SHP77 (cell line): ENCODE results near the gene PLEK.
"Not testable (repeated sequence)": the region's sequence is repeated elsewhere in the genome, so short reads cannot be mapped to it uniquely, and the experiment has no call there.

Source experiments
- DNase-seq, 2 experiments: peaks; one replicate each; lab custom pipeline; 2025; lab: John Stamatoyannopoulos, UW

Gene PLEK

DNA sequence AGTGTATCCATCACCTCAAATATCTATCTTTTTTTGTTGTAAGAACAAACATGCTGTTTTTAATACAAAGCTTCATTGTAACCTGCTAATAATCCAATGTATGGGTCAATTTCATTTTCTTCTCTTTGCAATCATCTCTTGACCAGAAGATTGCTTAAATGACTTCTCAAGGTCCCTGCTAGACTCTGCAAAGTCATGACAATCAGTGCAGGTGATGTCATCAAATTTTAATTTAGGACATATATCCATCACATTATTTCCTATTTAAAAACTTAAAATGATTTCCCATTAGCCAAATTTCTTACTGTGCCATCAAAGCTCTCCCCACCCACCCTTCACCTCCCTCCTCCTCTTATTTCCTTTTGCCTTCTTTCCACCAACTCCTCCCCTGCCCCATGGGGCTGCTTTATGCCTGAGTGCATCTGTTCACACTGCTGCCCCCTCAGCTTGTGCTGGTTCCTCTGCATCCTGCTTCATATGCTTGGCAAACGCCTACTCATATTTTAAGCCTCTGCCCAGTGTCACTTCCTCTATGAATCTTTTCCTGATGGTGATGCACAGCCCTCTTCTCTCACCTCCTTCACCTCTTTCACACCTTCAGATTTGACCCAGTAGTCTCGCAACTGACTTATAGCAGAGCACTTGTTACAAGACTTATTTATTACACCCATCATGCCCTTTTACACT is 20.3 kb downstream of the PLEK start:
- no peak for DNase-seq

DNA sequence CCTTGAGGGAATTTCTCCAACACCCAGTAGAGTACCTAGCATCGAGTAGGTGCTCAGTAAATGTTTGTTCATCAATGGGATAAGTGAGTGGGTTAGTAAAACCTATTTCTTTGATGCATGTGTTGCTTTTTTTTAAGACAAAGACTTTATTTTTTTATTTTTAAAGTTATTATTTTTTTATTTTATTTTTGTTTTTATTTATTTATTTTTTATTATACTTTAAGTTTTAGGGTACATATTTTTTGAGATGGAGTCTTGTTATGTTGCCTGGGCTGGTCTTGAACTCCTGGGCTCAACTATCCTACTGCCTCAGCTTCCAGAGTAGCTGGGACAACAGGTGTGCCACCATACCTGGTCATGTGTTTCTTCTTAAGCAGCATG is 20.8 kb downstream of the PLEK start:
- no peak for DNase-seq

DNA sequence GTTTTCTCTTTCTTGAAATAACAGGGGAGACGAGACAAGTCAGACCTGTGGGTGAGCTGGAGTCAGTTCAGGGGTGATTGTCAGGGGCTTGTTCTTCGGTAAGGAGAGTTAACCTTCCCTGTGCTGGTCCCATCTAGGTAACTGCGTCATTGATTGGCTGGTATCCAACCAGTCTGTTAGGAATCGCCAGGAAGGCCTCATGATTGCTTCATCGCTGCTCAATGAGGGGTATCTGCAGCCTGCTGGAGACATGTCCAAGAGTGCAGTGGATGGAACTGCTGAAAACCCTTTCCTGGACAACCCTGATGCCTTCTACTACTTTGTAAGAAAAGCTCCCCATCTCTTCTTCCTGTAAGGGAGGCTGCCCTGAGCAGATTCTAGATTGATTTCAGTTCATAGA is 21.3 kb downstream of the PLEK start:
- DNase-seq: peak; percentile 20 to 45

DNA sequence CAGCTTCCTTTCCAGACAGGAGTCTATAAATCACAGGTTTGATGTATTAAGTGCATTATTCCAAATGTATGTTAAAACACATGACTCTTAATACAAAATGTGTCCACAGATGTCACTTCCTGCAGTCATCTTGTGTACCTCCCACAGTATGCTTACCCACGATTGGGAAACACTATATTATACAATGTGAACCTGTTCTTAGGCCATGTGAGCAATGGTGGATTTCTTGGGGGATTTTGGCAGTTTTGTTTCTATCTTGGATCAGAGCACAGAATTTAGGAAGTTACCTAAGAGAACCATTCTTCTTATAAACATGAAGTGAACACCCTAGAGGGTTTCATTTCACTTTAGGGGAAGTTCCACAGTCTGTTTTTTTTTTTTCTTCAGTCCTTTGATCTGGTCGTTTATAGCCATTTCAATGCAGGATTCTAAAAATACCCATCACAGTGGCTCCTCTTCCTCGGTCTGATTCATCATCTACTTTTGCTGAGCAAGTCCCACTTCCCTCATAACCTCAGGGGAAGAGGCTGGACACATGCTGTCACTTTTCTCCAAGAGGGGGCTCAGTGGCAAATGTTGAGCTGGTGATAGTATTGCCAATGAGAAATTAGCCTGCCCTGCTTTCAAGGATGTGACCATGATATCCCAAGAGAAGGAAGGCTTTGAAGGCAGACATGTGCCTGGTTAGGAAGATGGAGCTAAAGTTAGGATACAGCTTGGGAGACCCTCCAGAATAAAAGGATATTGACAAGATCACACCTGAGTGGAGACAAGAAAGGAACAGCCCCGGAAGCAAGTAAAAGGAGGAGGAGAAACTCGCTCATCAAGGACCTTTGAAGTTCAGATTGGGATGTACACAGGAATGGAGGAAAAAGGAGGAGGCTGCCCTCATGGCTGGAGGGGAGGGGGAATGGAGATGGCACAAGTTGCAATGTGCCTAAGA is 22.6 kb downstream of the PLEK start:
- no peak for DNase-seq

GRCh38 chr2:68388358-68388757 is 23.3 kb downstream of the PLEK start:
- DNase-seq: no peak

- no peak for DNase-seq
These were observed 23.7 kb downstream of the PLEK start for GRCh38 chr2:68388772-68389171.

GRCh38 chr2:68390114-68390513 is 25.0 kb downstream of the PLEK start:
- DNase-seq: no peak

DNA sequence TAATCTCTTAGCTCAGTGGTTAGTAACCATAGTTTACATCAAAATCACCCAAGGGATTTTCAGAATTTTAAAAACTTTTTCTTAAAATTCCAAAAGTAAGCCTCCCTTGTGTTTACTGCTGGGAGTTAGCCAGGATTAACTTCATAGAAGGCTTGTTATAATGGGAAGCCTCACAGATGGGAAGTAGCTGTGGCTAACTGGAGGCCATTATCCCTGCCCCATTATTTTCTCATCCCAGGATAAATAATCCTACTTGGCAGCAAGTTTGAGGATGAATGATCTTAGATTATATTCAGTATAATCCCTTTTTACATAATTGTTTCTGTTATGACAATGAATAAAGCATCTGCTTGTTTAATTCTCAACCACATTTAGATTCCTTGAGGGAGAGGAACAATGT is 25.5 kb downstream of the PLEK start:
- no peak for DNase-seq

DNA sequence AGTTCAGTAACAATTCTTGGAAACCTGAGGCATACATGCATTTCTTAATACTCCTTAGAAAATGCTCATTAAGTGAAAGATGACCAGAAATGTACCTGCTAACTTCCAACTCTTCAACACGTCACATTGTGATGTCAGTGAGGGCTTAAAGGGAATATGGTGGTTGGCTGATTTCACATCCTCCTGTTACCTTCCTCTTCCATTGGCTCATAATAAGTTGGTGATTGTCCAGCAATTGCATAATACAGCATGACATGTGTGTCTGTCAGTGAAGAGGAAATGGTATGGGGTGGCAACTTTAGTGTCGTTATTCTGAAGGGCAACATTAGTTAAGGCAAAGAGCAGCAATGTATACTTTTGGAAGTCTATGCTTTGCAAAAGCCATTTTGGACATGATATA is 26.0 kb downstream of the PLEK start:
- no peak for DNase-seq

GRCh38 chr2:68391869-68392268 is 26.8 kb downstream of the PLEK start:
- no peak for DNase-seq

DNA sequence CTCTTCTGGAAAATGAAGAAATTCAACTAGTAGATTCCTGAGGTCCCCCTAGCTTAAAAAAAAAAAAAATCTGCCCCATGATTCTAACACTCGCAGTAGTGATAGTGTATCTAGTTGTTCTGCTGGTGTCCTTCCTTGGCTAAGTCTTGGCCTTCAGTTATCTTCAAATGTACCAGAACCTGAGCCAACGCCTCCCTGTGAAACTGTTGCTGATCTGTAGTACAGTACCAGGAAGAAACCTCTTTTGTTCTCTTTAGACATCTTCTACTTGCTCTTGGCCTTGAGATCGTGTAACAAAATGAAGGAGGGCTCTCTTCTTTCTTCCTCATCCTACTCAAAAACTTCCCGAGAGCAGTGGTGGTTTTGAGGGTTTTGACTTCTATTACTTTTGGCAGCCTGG is 31.0 kb downstream of the PLEK start:
- no peak for DNase-seq

GRCh38 chr2:68397704-68398263 is 32.7 kb downstream of the PLEK start:
- not testable (repeated sequence) for DNase-seq

DNA sequence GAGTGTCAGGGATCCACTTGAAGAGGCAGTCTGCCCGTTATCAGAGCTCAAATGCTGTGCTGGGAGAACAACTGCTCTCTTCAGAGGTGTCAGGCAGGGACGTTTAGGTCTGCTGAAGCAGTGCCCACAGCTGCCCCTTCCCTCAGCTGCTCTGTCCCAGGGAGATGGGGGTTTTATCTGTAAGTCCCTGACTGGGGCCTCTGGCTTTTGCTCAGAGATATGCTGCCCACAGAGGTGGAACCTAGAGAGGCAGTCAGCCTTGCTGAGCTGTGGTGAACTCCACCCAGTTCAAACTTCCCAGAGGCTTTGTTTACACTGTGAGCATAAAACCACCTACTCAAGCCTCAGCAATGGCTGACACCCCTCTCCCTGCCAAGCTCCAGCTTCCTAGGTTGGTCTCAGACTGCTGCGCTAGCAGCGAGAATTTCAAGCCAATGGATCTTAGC is 38.1 kb downstream of the PLEK start:
- DNase-seq: no peak

- no peak for DNase-seq
These were observed 39.1 kb downstream of the PLEK start for GRCh38 chr2:68404164-68404563.

GRCh38 chr2:68404893-68405799 is 40.1 kb downstream of the PLEK start:
- no peak for DNase-seq

DNA sequence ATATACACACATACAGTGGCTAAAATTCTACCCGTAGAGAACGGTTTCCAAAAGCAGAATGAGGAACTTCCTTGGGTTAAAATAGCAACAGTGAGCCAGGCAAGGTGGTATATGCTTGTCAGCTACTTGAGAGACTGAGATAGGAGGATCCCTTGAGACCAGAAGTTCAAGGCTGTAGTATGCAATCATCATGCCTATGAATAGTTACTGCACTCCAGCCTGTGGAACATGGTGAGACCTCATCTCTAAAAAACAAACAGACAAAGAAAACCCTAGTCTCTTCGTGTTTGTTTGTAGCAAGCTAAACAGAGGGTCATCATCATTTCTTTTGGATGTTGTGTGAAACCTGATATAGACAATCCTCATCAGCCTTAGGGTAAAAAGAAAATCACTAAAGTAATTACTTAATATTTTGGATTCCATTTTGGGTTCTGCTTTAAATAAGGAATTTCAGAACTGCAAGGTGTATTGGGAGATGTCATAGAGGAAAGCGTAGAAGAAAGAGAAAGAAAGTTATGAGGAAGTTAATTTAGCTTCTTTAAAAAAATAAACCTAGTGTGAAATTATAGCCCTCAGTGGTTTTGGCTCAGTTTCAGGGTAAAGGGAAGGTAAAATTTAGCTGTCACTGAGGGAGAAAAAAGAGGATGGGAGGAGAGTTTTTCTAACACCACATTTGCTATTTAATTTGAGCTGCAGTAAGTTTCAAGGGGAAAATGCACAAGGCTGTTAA is 46.5 kb downstream of the PLEK start:
- no peak for DNase-seq

DNA sequence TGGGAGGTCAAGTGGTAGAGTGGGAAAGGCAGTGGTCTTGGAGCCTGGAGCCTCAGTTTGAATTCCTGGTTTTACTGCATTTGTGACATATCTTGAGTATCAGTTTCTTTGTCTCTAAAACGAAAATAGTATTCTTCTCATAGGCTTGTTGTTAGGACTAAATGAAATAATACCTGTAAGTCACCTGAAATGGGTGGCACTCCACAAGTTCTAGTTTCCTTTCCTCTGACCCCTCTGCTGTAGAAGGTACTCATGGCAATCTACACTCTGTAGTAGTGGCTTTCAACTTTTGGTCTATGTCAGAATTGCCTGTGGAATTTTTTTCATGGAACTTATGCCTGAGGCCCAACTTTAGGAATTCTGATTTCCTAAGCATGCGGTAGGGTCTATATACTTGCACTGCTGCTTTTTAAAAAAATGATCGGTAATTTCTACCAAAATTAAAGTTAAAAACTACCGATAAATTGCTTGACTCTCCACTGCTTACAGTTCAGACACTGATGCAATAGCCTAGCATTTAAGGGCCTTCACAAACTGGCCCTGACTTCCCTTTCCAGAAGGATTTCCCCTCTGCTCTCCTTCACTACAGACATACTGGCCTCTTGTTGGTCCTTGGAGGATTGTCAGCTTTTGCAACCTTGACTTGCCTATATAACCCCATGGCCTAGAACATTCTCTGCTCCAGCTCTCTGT is 47.2 kb downstream of the PLEK start:
- DNase-seq: no peak

GRCh38 chr2:68413466-68413865 is 48.4 kb downstream of the PLEK start:
- no peak for DNase-seq

- no peak for DNase-seq
These were observed 49.4 kb downstream of the PLEK start for GRCh38 chr2:68414452-68414851.

GRCh38 chr2:68414876-68415275 is 49.8 kb downstream of the PLEK start:
- DNase-seq: no peak

DNA sequence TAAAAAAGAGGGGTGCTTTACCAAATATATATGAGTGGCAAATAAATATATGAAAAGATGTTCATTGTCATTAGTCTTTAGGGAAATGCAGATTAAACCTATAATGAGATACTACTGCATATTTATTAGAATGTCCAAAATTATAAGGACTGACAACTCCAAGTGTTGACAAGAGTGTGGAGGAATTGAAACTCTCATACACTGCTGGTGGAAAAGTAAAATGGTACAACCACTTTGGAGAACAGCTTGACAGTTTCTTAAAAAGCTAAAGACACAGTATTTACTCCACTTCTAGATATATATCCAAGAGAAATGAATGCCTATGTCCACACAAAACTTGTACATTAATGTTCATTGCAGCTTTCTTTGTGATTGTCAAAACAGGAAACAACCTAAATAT is 50.4 kb downstream of the PLEK start:
- no peak for DNase-seq
